ENCODE measurements around the gene AP5Z1. TPM values are rescaled to one million over a fixed set of nuclear protein-coding genes. Genes with fewer than 3 reads are reported as not detected.

AP5Z1 gene
- polyA plus RNA-seq, 3 donors, result 30.8 to 75.2 (median 33.8) TPM

GRCh38 chr7:4764402-4765007, 10.9 kb upstream of the AP5Z1 start:
- H3K27me3 Mint-ChIP-seq (ENCODE audit: low read depth in 3 of 3), result peaks cover 0 to 2% (median 0%) of the 10 kb centered on the region in 3 donors
- H3K4me3 Mint-ChIP-seq, result no peak overlapping the region
- H3K27ac Mint-ChIP-seq, result peak overlapping the region in 2 of 7 donors; percentile 6 to 63
- Histone ChIP-seq H3K27me3 (ENCODE audit: control insufficient read depth in 2 of 2, insufficient read depth in 2 of 2, low read length in 2 of 2) (no peaks in the 10 kb centered on the region), H3K36me3 (replicated peaks in 1 of 2; ENCODE audit: control insufficient read depth in 1 of 2, insufficient read depth in 2 of 2, low read length in 2 of 2) (peaks cover 53 to 78% of the 10 kb centered on the region in 2 donors), H3K9ac (ENCODE audit: insufficient read depth, low read length, poor library complexity, severe bottlenecking) (no peak overlapping the region), H3K4me2 (replicated peaks; ENCODE audit: extremely low read depth, low read length, poor library complexity, severe bottlenecking) (no peak overlapping the region), H4K20me1 (ENCODE audit: insufficient read depth, low read length) (peaks cover 18% of the 10 kb centered on the region), H3K27ac (ENCODE audit: low read depth in 1 of 2, low read length in 2 of 2) (no peak overlapping the region), H3K4me1 (ENCODE audit: control insufficient read depth in 1 of 2, insufficient read depth in 2 of 2, low read length in 2 of 2) (no peaks in the 10 kb centered on the region), H2AFZ (ENCODE audit: insufficient read depth, low read depth, low read length, poor library complexity, severe bottlenecking) (no peak overlapping the region), H3K79me2 (ENCODE audit: insufficient read depth, low read length) (no peaks in the 10 kb centered on the region), H3K4me3 (replicated peaks in 1 of 3; ENCODE audit: low read depth in 2 of 3, low read length in 3 of 3) (no peak overlapping the region), H3K9me3 (replicated peaks in 1 of 2; ENCODE audit: control insufficient read depth in 1 of 2, insufficient read depth in 1 of 2, low read length in 2 of 2) (no peaks in the 10 kb centered on the region)
- no peak for DNase-seq
- 85% methylated on average over 29 of the region's 35 CpGs for WGBS (ENCODE audit: insufficient coverage)
- peaks cover 1% of the 10 kb centered on the region for H3K4me1 Mint-ChIP-seq
- intact Hi-C loops (cut with micrococcal nuclease), result no loop called here
- TF ChIP-seq CTCF (IDR thresholded peaks at IDR 0.05), result no peak
- peaks cover 51 to 87% of the 10 kb centered on the region in 2 donors for H3K36me3 Mint-ChIP-seq
- peaks cover 0 to 6% (median 0%) of the 10 kb centered on the region in 7 donors for H3K9me3 Mint-ChIP-seq

GRCh38 chr7:4765776-4766490, 9.5 kb upstream of the AP5Z1 start:
- no peak overlapping the region for H3K4me3 Mint-ChIP-seq
- no peaks in the 10 kb centered on the region for H3K4me1 ChIP-seq (ENCODE audit: control insufficient read depth in 1 of 2, insufficient read depth in 2 of 2, low read length in 2 of 2)
- peak overlapping the region in 1 of 7 donors; percentile 30 for H3K27ac Mint-ChIP-seq
- H3K9ac ChIP-seq (ENCODE audit: insufficient read depth, low read length, poor library complexity, severe bottlenecking), result no peak overlapping the region
- H2AFZ ChIP-seq (ENCODE audit: insufficient read depth, low read depth, low read length, poor library complexity, severe bottlenecking), result no peak overlapping the region
- intact Hi-C loops (cut with micrococcal nuclease), result no loop called here
- peaks cover 18% of the 10 kb centered on the region for H4K20me1 ChIP-seq (ENCODE audit: insufficient read depth, low read length)
- H3K36me3 Mint-ChIP-seq, result peaks cover 39 to 73% of the 10 kb centered on the region in 2 donors
- no peaks in the 10 kb centered on the region for H3K27me3 ChIP-seq (ENCODE audit: control insufficient read depth in 2 of 2, insufficient read depth in 2 of 2, low read length in 2 of 2)
- peaks cover 42 to 64% of the 10 kb centered on the region in 2 donors for H3K36me3 ChIP-seq (replicated peaks in 1 of 2; ENCODE audit: control insufficient read depth in 1 of 2, insufficient read depth in 2 of 2, low read length in 2 of 2)
- no peak overlapping the region for H3K4me3 ChIP-seq (replicated peaks in 1 of 3; ENCODE audit: low read depth in 2 of 3, low read length in 3 of 3)
- H3K79me2 ChIP-seq (ENCODE audit: insufficient read depth, low read length), result no peaks in the 10 kb centered on the region
- H3K27ac ChIP-seq (ENCODE audit: low read depth in 1 of 2, low read length in 2 of 2), result no peak overlapping the region
- no peak overlapping the region for H3K4me2 ChIP-seq (replicated peaks; ENCODE audit: extremely low read depth, low read length, poor library complexity, severe bottlenecking)
- no peak for DNase-seq
- TF ChIP-seq CTCF (IDR thresholded peaks at IDR 0.05), result no peak
- peaks cover 0 to 6% (median 0%) of the 10 kb centered on the region in 7 donors for H3K9me3 Mint-ChIP-seq
- no peaks in the 10 kb centered on the region for H3K9me3 ChIP-seq (replicated peaks in 1 of 2; ENCODE audit: control insufficient read depth in 1 of 2, insufficient read depth in 1 of 2, low read length in 2 of 2)
- H3K27me3 Mint-ChIP-seq (ENCODE audit: low read depth in 3 of 3), result peaks cover 0 to 2% (median 0%) of the 10 kb centered on the region in 3 donors
- peaks cover 3% of the 10 kb centered on the region for H3K4me1 Mint-ChIP-seq
- WGBS (ENCODE audit: insufficient coverage), result 96% methylated on average over 22 of the region's 23 CpGs
